HCT116 (cell line): Measurements from ENCODE around the gene RNF8. TPM values are rescaled to one million over a fixed set of nuclear protein-coding genes. Genes with fewer than 3 reads are reported as not detected.

Experiments used
- ATAC-seq: fragments of 200-7000 bp; cut with Tn5 transposase; 2 replicates; pipeline ENCODE4 v1.9.1; 2020; ENCODE audit warnings: mild to moderate bottlenecking, moderate library complexity
- BruUV-seq: library from RNA; stranded (reverse); fragments of 400-500 nt; replicated peaks from 2 replicates; lab custom pipeline; 2021; lab: Mats Ljungman, UMichigan
- CTCF ChIA-PET: fragments of 300-600 bp; sonication (Branson Sonifier 250); formaldehyde crosslinking; loops from one replicate; lab custom pipeline; 2021; ENCODE audit warnings: antibody characterized with exemption; lab: Charles Lee
- POLR2A ChIA-PET: fragments of 300-600, 350-600 bp; sonication (Branson Sonifier 250); formaldehyde crosslinking; loops from one replicate; lab custom pipeline; 2021; ENCODE audit warnings: antibody characterized with exemption; lab: Charles Lee
- RAD21 ChIA-PET, 2 experiments: fragments of 300-600 bp; sonication (Branson Sonifier 250); formaldehyde crosslinking; loops; one replicate each; lab custom pipeline; 2023; ENCODE audit warnings: low total read pairs in 2 of 2; ENCODE audit not compliant: uncharacterized antibody in 2 of 2, unreplicated experiment in 2 of 2, low non-redundant PET in 1 of 2; lab: Charles Lee
- DNase-seq: peaks from one replicate; pipeline ENCODE4 v3.0.0-alpha.2; 2010; ENCODE audit warnings: low read depth, low spot score
- H2AFZ ChIP-seq: fragments of 200-600 bp; shearing (Covaris generic), sonication (generic); 2 replicates; pipeline ENCODE4 v1.6.1; 2017; ENCODE audit warnings: low read depth, mixed run types, mixed read lengths, antibody characterized with exemption, low read length; ENCODE audit not compliant: poor library complexity, severe bottlenecking
- H3K27ac ChIP-seq: 2 replicates; pipeline ENCODE4 v1.5.1; 2012; ENCODE audit warnings: low read depth, low read length
- H3K27me3 ChIP-seq: fragments of 200-600 bp; sonication (generic); 2 replicates; pipeline ENCODE4 v1.6.1; 2016; ENCODE audit warnings: mixed run types, low read length, mixed read lengths; ENCODE audit not compliant: insufficient read depth
- H3K36me3 ChIP-seq, 2 experiments: fragments of 200-500 bp in 1 of 2; fragments of 200-600 bp in 1 of 2; sonication (Bioruptor generic) in 1 of 2; sonication (generic) in 1 of 2; 2 replicates each; pipeline versions ENCODE4 v1.5.1 to v1.6.1; 2014 to 2016; ENCODE audit warnings: low read length in 2 of 2, inconsistent platforms in 1 of 2, mixed read lengths in 1 of 2, mixed run types in 1 of 2; ENCODE audit not compliant: insufficient read depth in 2 of 2, control insufficient read depth in 1 of 2
- H3K4me1 ChIP-seq, 2 experiments: fragments of 200-600 bp in 1 of 2; sonication (generic) in 1 of 2; 2 replicates each; pipeline versions ENCODE4 v1.5.1 to v1.6.1; 2012 to 2017; ENCODE audit warnings: low read length in 2 of 2, inconsistent platforms in 1 of 2, mild to moderate bottlenecking in 1 of 2, mixed read lengths in 1 of 2, mixed run types in 1 of 2, moderate library complexity in 1 of 2; ENCODE audit not compliant: insufficient read depth in 2 of 2, control insufficient read depth in 1 of 2
- H3K4me2 ChIP-seq: fragments of 200-600 bp; sonication (generic); 2 replicates; pipeline ENCODE4 v1.6.1; 2017; ENCODE audit warnings: mixed run types, low read length, mixed read lengths
- H3K4me3 ChIP-seq, 2 experiments: fragments of 200-600 bp in 1 of 2; sonication (generic) in 1 of 2; replicated peaks in 1 of 2; 2 replicates each; pipeline ENCODE4 v1.5.1; 2011 to 2016; ENCODE audit warnings: low read length in 2 of 2, control low read depth in 1 of 2, low read depth in 1 of 2, mild to moderate bottlenecking in 1 of 2, mixed read lengths in 1 of 2, mixed run types in 1 of 2
- H3K79me2 ChIP-seq: fragments of 200-600 bp; sonication (generic); 2 replicates; pipeline ENCODE4 v1.6.1; 2017; ENCODE audit warnings: mild to moderate bottlenecking, mixed run types, low read length, moderate library complexity, mixed read lengths; ENCODE audit not compliant: insufficient read depth
- H3K9ac ChIP-seq: fragments of 200-600 bp; sonication (generic); 2 replicates; pipeline ENCODE4 v1.6.1; 2016; ENCODE audit warnings: low read length, mixed read lengths
- H3K9me2 ChIP-seq: fragments of 200-600 bp; sonication (generic), shearing (Covaris generic); 2 replicates; pipeline ENCODE4 v1.6.1; 2017; ENCODE audit warnings: mixed run types, mild to moderate bottlenecking, moderate library complexity; ENCODE audit not compliant: insufficient read depth
- H3K9me3 ChIP-seq, 2 experiments: fragments of 200-500 bp in 1 of 2; fragments of 200-600 bp in 1 of 2; sonication (Bioruptor generic) in 1 of 2; sonication (generic) in 1 of 2; 2 replicates each; pipeline ENCODE4 v1.6.1; 2014 to 2017; ENCODE audit warnings: low read length in 2 of 2, mixed read lengths in 2 of 2, inconsistent platforms in 1 of 2, low read depth in 1 of 2, mild to moderate bottlenecking in 1 of 2, mixed run types in 1 of 2, moderate library complexity in 1 of 2; ENCODE audit not compliant: control insufficient read depth in 1 of 2, insufficient read depth in 1 of 2
- H4K20me1 ChIP-seq: fragments of 200-600 bp; sonication (generic), shearing (Covaris generic); 2 replicates; pipeline ENCODE4 v1.6.1; 2017; ENCODE audit warnings: mixed run types, mild to moderate bottlenecking, moderate library complexity; ENCODE audit not compliant: insufficient read depth
- ATF3 ChIP-seq: IDR thresholded peaks from 2 replicates; pipeline ENCODE4 v1.6.1; 2012
- CBX3 ChIP-seq: IDR thresholded peaks from 2 replicates; pipeline ENCODE4 v1.6.1; 2012; ENCODE audit warnings: low read depth
- CEBPB ChIP-seq: IDR thresholded peaks from 2 replicates; pipeline ENCODE4 v1.6.1; 2012; ENCODE audit warnings: low read depth
- CTCF ChIP-seq, 3 experiments: fragments of 200-600 bp in 1 of 3; sonication (generic) in 1 of 3; IDR thresholded peaks in 2 of 3; conservative IDR thresholded peaks in 1 of 3; 2 replicates each; pipeline ENCODE4 v1.5.1; 2012 to 2017; ENCODE audit warnings: low read depth in 2 of 3, low read length in 2 of 3, antibody characterized with exemption in 1 of 3, borderline replicate concordance in 1 of 3, control low read depth in 1 of 3, mild to moderate bottlenecking in 1 of 3, mixed read lengths in 1 of 3, mixed run types in 1 of 3, moderate library complexity in 1 of 3; ENCODE audit not compliant: insufficient read depth in 1 of 3
- EGR1 ChIP-seq: IDR thresholded peaks from 2 replicates; pipeline ENCODE4 v1.6.1; 2012; ENCODE audit warnings: low read depth
- ELF1 ChIP-seq: IDR thresholded peaks from 2 replicates; pipeline ENCODE4 v1.6.1; 2012; ENCODE audit warnings: low read depth, borderline replicate concordance
- EZH2 ChIP-seq: fragments of 200-600 bp; sonication (generic); IDR thresholded peaks from 2 replicates; pipeline ENCODE4 v1.6.1; 2017; ENCODE audit warnings: antibody characterized with exemption, mixed run types
- EZH2phosphoT487 ChIP-seq: fragments of 200-600 bp; IDR thresholded peaks from 2 replicates; pipeline ENCODE4 v1.6.1; 2018; ENCODE audit warnings: antibody characterized with exemption, borderline replicate concordance
- FOSL1 ChIP-seq: IDR thresholded peaks from 2 replicates; pipeline ENCODE4 v1.6.1; 2012; ENCODE audit warnings: low read depth
- POLR2A ChIP-seq: IDR thresholded peaks from 2 replicates; pipeline ENCODE4 v1.7.0; 2011; ENCODE audit warnings: borderline replicate concordance; ENCODE audit not compliant: insufficient read depth, insufficient read length; ENCODE audit errors: extremely low read depth
- RAD21 ChIP-seq: IDR thresholded peaks from 2 replicates; pipeline ENCODE4 v1.6.1; 2012; ENCODE audit warnings: low read depth, mild to moderate bottlenecking
- REST ChIP-seq: IDR thresholded peaks from 2 replicates; pipeline ENCODE4 v1.6.1; 2012; ENCODE audit warnings: low read depth
- SIN3A ChIP-seq: IDR thresholded peaks from 2 replicates; pipeline ENCODE4 v1.6.1; 2012; ENCODE audit warnings: low read depth
- SP1 ChIP-seq: IDR thresholded peaks from 2 replicates; pipeline ENCODE4 v1.6.1; 2012; ENCODE audit warnings: low read depth
- SRF ChIP-seq: IDR thresholded peaks from 2 replicates; pipeline ENCODE4 v1.6.1; 2012; ENCODE audit warnings: low read depth
- YY1 ChIP-seq: IDR thresholded peaks from 2 replicates; pipeline ENCODE4 v1.6.1; 2011; ENCODE audit warnings: low read length, low read depth, moderate library complexity, mild to moderate bottlenecking; ENCODE audit not compliant: insufficient replicate concordance; ENCODE audit errors: extremely low read depth
- intact Hi-C: fragments of 100-400 bp; cut with micrococcal nuclease; formaldehyde crosslinking; loops from 2 replicates; pipeline ENCODE4 v1.10.0; 2022
- total RNA-seq: library from RNA; stranded (reverse); gene quantifications from one replicate; pipeline ENCODE4 v1.2.1, GENCODE V29; 2021; ENCODE audit not compliant: unreplicated experiment

The RNF8 gene
- total RNA-seq, 1 experiment from 2014 or later: 28.0 TPM

- POLR2A ChIA-PET: no interaction called here
- no peak overlapping the region for H2AFZ ChIP-seq
- no peak for TF ChIP-seq ELF1
- TF ChIP-seq SP1: no peak
- no peak for TF ChIP-seq CTCF (IDR thresholded peaks at IDR 0.05 in 2 of 3, conservative IDR thresholded peaks at IDR 0.05 in 1 of 3; ENCODE audit: borderline replicate concordance in 1 of 3, insufficient read depth in 1 of 3, low read depth in 2 of 3, low read length in 2 of 3)
- TF ChIP-seq EZH2: no peak
- no peak for TF ChIP-seq CEBPB
- no peak for TF ChIP-seq EGR1
- no peak for TF ChIP-seq SIN3A
- no peak for TF ChIP-seq YY1
- TF ChIP-seq RAD21: no peak
- TF ChIP-seq ATF3: no peak
- no peak for TF ChIP-seq FOSL1
- TF ChIP-seq POLR2A: no peak
- TF ChIP-seq SRF: no peak
- no peak for TF ChIP-seq REST
- TF ChIP-seq EZH2phosphoT487: no peak
- TF ChIP-seq CBX3: no peak
- H3K9me3 ChIP-seq: peaks cover 0 to 6% of the 10 kb centered on the region in 2 experiments; a peak in 1 of 4 replicates
- H3K27ac ChIP-seq: no peak overlapping the region
- H3K4me2 ChIP-seq: no peak overlapping the region
- BruUV-seq: no TSS peak
- RAD21 ChIA-PET: no interaction called here
- DNase-seq (no peak), ATAC-seq (no peak)
- no peak overlapping the region for H3K9ac ChIP-seq
- H3K27me3 ChIP-seq: no peaks in the 10 kb centered on the region
- no peaks in the 10 kb centered on the region for H3K36me3 ChIP-seq
- CTCF ChIA-PET: no interaction called here
- H3K4me1 ChIP-seq: no peaks in the 10 kb centered on the region
- no peaks in the 10 kb centered on the region for H3K9me2 ChIP-seq
- intact Hi-C loops: no loop called here
- H3K79me2 ChIP-seq: no peaks in the 10 kb centered on the region
- no peaks in the 10 kb centered on the region for H4K20me1 ChIP-seq
- no peak overlapping the region for H3K4me3 ChIP-seq
Observed at GRCh38 chr6:37418722-37419121, 64.9 kb downstream of the RNF8 start.
